A549 (cell line): ENCODE measurements around the gene CEP85L. TPM values are rescaled to one million over a fixed set of nuclear protein-coding genes. Genes with fewer than 3 reads are reported as not detected.

ENCODE experiments used
- ATAC-seq, 2 experiments: fragments of 200-7000 bp in 1 of 2; fragments of >200 bp in 1 of 2; cut with Nextera tagmentation in 1 of 2; cut with Tn5 transposase in 1 of 2; 3 replicates each; pipeline versions ENCODE4 v1.8.0 to v1.9.1; 2018 to 2020; ENCODE audit warnings: mild to moderate bottlenecking in 1 of 2, moderate library complexity in 1 of 2
- CTCF ChIA-PET: fragments of 300-600 bp; sonication (Branson Sonifier 250); formaldehyde crosslinking; extraction: SDS; loops from one replicate; lab custom pipeline; 2021; ENCODE audit warnings: antibody characterized with exemption, inconsistent platforms; lab: Yijun Ruan, JAX
- POLR2A ChIA-PET: fragments of 350-600 bp; formaldehyde crosslinking; extraction: SDS; loops from one replicate; lab custom pipeline; 2021; ENCODE audit warnings: antibody characterized with exemption, inconsistent platforms; lab: Yijun Ruan, JAX
- DNase-seq, 2 experiments: peaks; one replicate each; pipeline versions ENCODE4 v3.0.0 to v3.0.0-alpha.2; 2011 to 2016; ENCODE audit warnings: low read depth in 1 of 2, low spot score in 1 of 2
- FAIRE-seq: peaks from 2 replicates; lab custom pipeline; 2011; peaks lifted over from hg19 to GRCh38; lab: Jason Lieb, UNC
- H3K27ac ChIP-seq, 2 experiments: fragments of >200 bp; sonication (Bioruptor Twin); formaldehyde crosslinking; 3 replicates each; pipeline ENCODE4 v1.5.1; 2016 to 2017
- H3K4me1 ChIP-seq: fragments of >200 bp; sonication (Bioruptor Twin); formaldehyde crosslinking; 3 replicates; pipeline ENCODE4 v1.6.1; 2016
- H3K4me2 ChIP-seq: fragments of >200 bp; sonication (Bioruptor Twin); formaldehyde crosslinking; 3 replicates; pipeline ENCODE4 v1.6.1; 2016
- H3K4me3 ChIP-seq: fragments of >200 bp; sonication (Bioruptor Twin); formaldehyde crosslinking; 3 replicates; pipeline ENCODE4 v1.5.1; 2016
- H3K9me3 ChIP-seq: fragments of >200 bp; sonication (Bioruptor Twin); formaldehyde crosslinking; 3 replicates; pipeline ENCODE4 v1.6.1; 2016
- BHLHE40 ChIP-seq: IDR thresholded peaks from 2 replicates; pipeline ENCODE4 v1.6.1; 2012; ENCODE audit warnings: low read depth, low read length, inconsistent platforms
- CEBPB ChIP-seq, 2 experiments: fragments of >200 bp in 1 of 2; sonication (Bioruptor Twin) in 1 of 2; formaldehyde crosslinking in 1 of 2; IDR thresholded peaks; 2 replicates each; pipeline ENCODE4 v1.6.1; 2012 to 2016
- FOSL2 ChIP-seq, 2 experiments: fragments of 450-650 bp in 1 of 2; fragments of >200 bp in 1 of 2; sonication (Bioruptor Twin) in 1 of 2; formaldehyde crosslinking; IDR thresholded peaks; 2 replicates each; pipeline versions ENCODE4 v1.5.0 to v1.6.1; 2016 to 2020; ENCODE audit warnings: mild to moderate bottlenecking in 1 of 2, moderate library complexity in 1 of 2
- HOXB13 ChIP-seq: fragments of 250-450 bp; sonication (Bioruptor Pico); IDR thresholded peaks from 2 replicates; pipeline ENCODE4 v1.5.0; 2020; ENCODE audit warnings: low read depth, mild to moderate bottlenecking, moderate library complexity
- JUNB ChIP-seq: fragments of >200 bp; sonication (Bioruptor Twin); formaldehyde crosslinking; IDR thresholded peaks from 2 replicates; pipeline ENCODE4 v1.6.1; 2016
- KDM5A ChIP-seq: fragments of 200-600 bp; sonication (generic); IDR thresholded peaks from 2 replicates; pipeline ENCODE4 v1.6.1; 2016; ENCODE audit warnings: antibody characterized with exemption, mild to moderate bottlenecking
- PHF8 ChIP-seq: fragments of 200-600 bp; sonication (generic); IDR thresholded peaks from 2 replicates; pipeline ENCODE4 v1.6.1; 2016; ENCODE audit warnings: low read depth, mild to moderate bottlenecking, antibody characterized with exemption, moderate library complexity, borderline replicate concordance
- POLR2AphosphoS2 ChIP-seq: conservative IDR thresholded peaks from 2 replicates; pipeline ENCODE4 v1.6.1; 2012; ENCODE audit warnings: low read length, improper control_type of control experiment, inconsistent platforms
- RFX5 ChIP-seq: fragments of 450-650 bp; IDR thresholded peaks from 2 replicates; pipeline ENCODE4 v1.7.1; 2014; ENCODE audit warnings: antibody characterized with exemption, mild to moderate bottlenecking, moderate library complexity
- TP53 ChIP-seq: fragments of 250-450 bp; sonication (Bioruptor Pico); IDR thresholded peaks from 2 replicates; pipeline ENCODE4 v1.5.0; 2021; ENCODE audit warnings: mild to moderate bottlenecking, moderate library complexity
- ZFP36 ChIP-seq: fragments of 450-650 bp; IDR thresholded peaks from 2 replicates; pipeline ENCODE4 v1.6.1; 2014; ENCODE audit warnings: borderline replicate concordance; ENCODE audit not compliant: partially characterized antibody
- ZSCAN20 ChIP-seq: fragments of 250-450 bp; sonication (Bioruptor Pico); IDR thresholded peaks from 2 replicates; pipeline ENCODE4 v1.8.0; 2022; ENCODE audit warnings: mild to moderate bottlenecking, moderate library complexity
- WGBS: methylation state at CpG from one replicate; pipeline ENCODE4 v1.1.6; 2017; ENCODE audit errors: missing lambda C conversion rate; 5-methylcytosine and 5-hydroxymethylcytosine counted together
- polyA plus RNA-seq, 4 experiments: library from polyadenylated mRNA; depleted of rRNA in 3 of 4; stranded (reverse); fragments of >200 nt; fragmentation: RNase III in 1 of 4; extraction: RNeasy Plus Mini Kit Qiagen cat#74134 plus additional on column Dnase treatment in 1 of 4; gene quantifications; 2 replicates in 3 of 4; 3 replicates in 1 of 4; pipeline ENCODE4 v1.2.3, GENCODE V29; 2011 to 2017
- TF ChIP-seq, protein P1 (sequence below): fragments of 200-600 bp; sonication (generic); IDR thresholded peaks from 2 replicates; pipeline ENCODE4 v1.6.1; 2016; ENCODE audit warnings: antibody characterized with exemption, mild to moderate bottlenecking, moderate library complexity
- TF ChIP-seq, protein P2 (sequence below): IDR thresholded peaks from 2 replicates; pipeline ENCODE4 v1.6.1; 2012
- TF ChIP-seq, protein P3 (sequence below): fragments of 250-450 bp; sonication (Bioruptor Pico); IDR thresholded peaks from 2 replicates; pipeline ENCODE4 v1.5.0; 2020; ENCODE audit warnings: low read depth, mild to moderate bottlenecking, moderate library complexity
- TF ChIP-seq, protein P4 (sequence below): fragments of >200 bp; sonication (Bioruptor Twin); formaldehyde crosslinking; IDR thresholded peaks from 3 replicates; pipeline ENCODE4 v1.6.1; 2016
- TF ChIP-seq, protein P5 (sequence below): fragments of 250-450 bp; sonication (Bioruptor Pico); IDR thresholded peaks from 2 replicates; pipeline ENCODE4 v1.5.0; 2021; ENCODE audit warnings: mild to moderate bottlenecking, moderate library complexity, borderline replicate concordance
- TF ChIP-seq, protein P6 (sequence below): IDR thresholded peaks from 2 replicates; pipeline ENCODE4 v1.6.1; 2012

Gene CEP85L
- polyA plus RNA-seq, 2 of the 4 experiments (the other 2 are of a cell fraction): 1.3 to 3.4 TPM

DNA sequence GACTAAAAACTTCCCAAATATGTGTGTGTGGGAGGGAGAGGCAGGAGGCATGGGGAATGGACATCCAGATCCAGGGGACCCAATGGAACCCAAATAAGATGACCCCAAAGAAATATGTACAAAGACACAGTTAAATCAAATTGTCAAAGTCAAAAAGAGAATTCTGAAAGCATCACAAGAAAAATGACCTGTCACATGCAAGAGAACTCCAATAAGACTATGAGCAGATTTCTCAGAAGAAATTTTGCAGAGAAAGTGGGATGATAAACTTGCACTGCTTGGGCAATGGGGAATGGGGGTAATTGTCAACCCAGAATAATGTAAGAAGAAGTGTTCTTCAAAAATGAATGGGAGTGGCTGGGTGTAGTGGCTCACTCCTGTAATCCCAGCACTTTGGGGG is 162.8 kb downstream of the CEP85L start:
- POLR2A ChIA-PET: no interaction called here
- H3K4me3 ChIP-seq: no peak overlapping the region
- no peak for ATAC-seq

DNA sequence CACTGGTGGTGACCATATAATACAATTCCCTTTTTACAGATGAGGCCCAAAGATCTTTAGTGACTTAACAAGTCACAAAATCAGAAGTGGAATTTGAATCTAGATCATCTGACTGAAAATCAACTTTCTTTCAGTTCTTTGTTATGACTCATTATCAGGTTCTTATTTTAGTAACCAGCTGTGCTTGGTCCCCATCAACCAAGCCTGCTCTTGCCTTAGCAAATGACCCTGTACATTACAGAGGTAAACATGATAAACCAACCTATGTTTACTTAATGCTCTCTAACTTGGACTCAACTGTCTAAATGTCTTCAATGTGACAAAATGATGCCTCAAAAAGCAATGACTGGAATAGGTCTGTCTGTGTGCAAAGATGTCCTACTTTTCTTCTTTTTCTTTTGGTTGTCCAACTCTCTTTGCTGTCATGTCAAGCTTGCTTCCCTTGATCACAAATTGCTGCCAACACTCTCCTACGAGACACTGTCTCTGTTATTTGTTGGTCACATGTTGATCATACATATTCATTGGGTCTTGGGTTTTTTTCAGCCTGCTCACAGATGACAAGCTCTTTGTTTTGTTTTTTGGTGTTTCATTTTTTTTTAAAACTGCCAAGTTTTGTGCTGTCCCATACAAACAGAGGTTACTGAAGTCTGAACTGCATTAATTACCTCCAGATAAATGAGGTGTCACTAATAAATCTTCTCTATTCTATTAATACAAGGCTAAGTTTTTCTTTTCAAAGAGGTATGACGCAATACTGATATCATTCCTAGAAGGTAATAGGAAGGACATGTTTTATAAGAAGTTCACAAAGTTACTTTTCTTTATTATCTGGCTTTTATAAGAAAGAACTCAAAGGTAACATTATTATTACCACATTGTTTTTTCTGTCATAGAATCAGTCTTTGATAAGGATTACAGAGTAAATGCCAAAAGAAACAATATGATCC is 165.5 kb downstream of the CEP85L start:
- Histone ChIP-seq H3K9me3 (peaks cover 3% of the 10 kb centered on the region; the same call in 1 of the 3 replicates), H3K4me3 (no peak overlapping the region), H3K27ac (no peak overlapping the region), H3K4me2 (no peak overlapping the region), H3K4me1 (no peaks in the 10 kb centered on the region)
- TF ChIP-seq, protein P1, sequence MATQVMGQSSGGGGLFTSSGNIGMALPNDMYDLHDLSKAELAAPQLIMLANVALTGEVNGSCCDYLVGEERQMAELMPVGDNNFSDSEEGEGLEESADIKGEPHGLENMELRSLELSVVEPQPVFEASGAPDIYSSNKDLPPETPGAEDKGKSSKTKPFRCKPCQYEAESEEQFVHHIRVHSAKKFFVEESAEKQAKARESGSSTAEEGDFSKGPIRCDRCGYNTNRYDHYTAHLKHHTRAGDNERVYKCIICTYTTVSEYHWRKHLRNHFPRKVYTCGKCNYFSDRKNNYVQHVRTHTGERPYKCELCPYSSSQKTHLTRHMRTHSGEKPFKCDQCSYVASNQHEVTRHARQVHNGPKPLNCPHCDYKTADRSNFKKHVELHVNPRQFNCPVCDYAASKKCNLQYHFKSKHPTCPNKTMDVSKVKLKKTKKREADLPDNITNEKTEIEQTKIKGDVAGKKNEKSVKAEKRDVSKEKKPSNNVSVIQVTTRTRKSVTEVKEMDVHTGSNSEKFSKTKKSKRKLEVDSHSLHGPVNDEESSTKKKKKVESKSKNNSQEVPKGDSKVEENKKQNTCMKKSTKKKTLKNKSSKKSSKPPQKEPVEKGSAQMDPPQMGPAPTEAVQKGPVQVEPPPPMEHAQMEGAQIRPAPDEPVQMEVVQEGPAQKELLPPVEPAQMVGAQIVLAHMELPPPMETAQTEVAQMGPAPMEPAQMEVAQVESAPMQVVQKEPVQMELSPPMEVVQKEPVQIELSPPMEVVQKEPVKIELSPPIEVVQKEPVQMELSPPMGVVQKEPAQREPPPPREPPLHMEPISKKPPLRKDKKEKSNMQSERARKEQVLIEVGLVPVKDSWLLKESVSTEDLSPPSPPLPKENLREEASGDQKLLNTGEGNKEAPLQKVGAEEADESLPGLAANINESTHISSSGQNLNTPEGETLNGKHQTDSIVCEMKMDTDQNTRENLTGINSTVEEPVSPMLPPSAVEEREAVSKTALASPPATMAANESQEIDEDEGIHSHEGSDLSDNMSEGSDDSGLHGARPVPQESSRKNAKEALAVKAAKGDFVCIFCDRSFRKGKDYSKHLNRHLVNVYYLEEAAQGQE: no peak
- TF ChIP-seq, protein P2, sequence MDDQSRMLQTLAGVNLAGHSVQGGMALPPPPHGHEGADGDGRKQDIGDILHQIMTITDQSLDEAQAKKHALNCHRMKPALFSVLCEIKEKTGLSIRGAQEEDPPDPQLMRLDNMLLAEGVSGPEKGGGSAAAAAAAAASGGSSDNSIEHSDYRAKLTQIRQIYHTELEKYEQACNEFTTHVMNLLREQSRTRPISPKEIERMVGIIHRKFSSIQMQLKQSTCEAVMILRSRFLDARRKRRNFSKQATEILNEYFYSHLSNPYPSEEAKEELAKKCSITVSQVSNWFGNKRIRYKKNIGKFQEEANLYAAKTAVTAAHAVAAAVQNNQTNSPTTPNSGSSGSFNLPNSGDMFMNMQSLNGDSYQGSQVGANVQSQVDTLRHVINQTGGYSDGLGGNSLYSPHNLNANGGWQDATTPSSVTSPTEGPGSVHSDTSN: no peak
- TF ChIP-seq ZFP36 (no peak), RFX5 (no peak), CEBPB (IDR thresholded peaks at IDR 0.05) (peak in 1 of 2 experiments; percentile 52; a peak in 1 of 4 replicates)
- no peak for DNase-seq
- FAIRE-seq: no peak
- WGBS: 83% methylated on average over 2 of the region's 2 CpGs
- ChIA-PET CTCF (interaction anchor here (0.7 to 1.1 kb wide), 2 partner anchors 201 to 432 kb away, joined by 3 read pairs; no protein-coding TSS in a partner anchor), POLR2A (no interaction called here)
- no peak for ATAC-seq

More for the DNA sequence above, 162.8 kb downstream of the CEP85L start:
- FAIRE-seq: no peak
- H3K4me2 ChIP-seq: no peak overlapping the region
- TF ChIP-seq, protein P3, sequence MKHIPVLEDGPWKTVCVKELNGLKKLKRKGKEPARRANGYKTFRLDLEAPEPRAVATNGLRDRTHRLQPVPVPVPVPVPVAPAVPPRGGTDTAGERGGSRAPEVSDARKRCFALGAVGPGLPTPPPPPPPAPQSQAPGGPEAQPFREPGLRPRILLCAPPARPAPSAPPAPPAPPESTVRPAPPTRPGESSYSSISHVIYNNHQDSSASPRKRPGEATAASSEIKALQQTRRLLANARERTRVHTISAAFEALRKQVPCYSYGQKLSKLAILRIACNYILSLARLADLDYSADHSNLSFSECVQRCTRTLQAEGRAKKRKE (CRISPR knock-in tag): no peak
- no peak for TF ChIP-seq TP53 (CRISPR knock-in tag)
- no peak for TF ChIP-seq FOSL2 (IDR thresholded peaks at IDR 0.05)
- no peak for TF ChIP-seq FOSL2 (CRISPR knock-in tag; IDR thresholded peaks at IDR 0.05)
- no peak for TF ChIP-seq PHF8
- no peak for TF ChIP-seq POLR2AphosphoS2
- no peak for TF ChIP-seq BHLHE40
- TF ChIP-seq JUNB: no peak
- TF ChIP-seq, protein P4, sequence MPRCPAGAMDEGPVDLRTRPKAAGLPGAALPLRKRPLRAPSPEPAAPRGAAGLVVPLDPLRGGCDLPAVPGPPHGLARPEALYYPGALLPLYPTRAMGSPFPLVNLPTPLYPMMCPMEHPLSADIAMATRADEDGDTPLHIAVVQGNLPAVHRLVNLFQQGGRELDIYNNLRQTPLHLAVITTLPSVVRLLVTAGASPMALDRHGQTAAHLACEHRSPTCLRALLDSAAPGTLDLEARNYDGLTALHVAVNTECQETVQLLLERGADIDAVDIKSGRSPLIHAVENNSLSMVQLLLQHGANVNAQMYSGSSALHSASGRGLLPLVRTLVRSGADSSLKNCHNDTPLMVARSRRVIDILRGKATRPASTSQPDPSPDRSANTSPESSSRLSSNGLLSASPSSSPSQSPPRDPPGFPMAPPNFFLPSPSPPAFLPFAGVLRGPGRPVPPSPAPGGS: no peak
- no peak for TF ChIP-seq HOXB13 (CRISPR knock-in tag)
- TF ChIP-seq ZSCAN20 (CRISPR knock-in tag): no peak
- TF ChIP-seq KDM5A: no peak
- TF ChIP-seq, protein P5, sequence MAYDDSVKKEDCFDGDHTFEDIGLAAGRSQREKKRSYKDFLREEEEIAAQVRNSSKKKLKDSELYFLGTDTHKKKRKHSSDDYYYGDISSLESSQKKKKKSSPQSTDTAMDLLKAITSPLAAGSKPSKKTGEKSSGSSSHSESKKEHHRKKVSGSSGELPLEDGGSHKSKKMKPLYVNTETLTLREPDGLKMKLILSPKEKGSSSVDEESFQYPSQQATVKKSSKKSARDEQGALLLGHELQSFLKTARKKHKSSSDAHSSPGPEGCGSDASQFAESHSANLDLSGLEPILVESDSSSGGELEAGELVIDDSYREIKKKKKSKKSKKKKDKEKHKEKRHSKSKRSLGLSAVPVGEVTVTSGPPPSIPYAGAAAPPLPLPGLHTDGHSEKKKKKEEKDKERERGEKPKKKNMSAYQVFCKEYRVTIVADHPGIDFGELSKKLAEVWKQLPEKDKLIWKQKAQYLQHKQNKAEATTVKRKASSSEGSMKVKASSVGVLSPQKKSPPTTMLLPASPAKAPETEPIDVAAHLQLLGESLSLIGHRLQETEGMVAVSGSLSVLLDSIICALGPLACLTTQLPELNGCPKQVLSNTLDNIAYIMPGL: no peak
- TF ChIP-seq ZFP36: no peak
- TF ChIP-seq, protein P6, sequence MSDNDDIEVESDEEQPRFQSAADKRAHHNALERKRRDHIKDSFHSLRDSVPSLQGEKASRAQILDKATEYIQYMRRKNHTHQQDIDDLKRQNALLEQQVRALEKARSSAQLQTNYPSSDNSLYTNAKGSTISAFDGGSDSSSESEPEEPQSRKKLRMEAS: no peak
- TF ChIP-seq, all 56 proteins: peak for 0
- Histone ChIP-seq H3K9me3 (peaks cover 3% of the 10 kb centered on the region; the same call in 1 of the 3 replicates), H3K27ac (no peak overlapping the region), H3K4me1 (no peaks in the 10 kb centered on the region)
- CTCF ChIA-PET: no interaction called here
- DNase-seq: no peak
